Erythroblast (primary cell): ENCODE results near the gene CTRB1.

ENCODE experiments used
- GATA1 ChIP-seq: IDR thresholded peaks from 2 replicates; pipeline ENCODE4 v1.6.1; 2011; ENCODE audit warnings: low read depth, mild to moderate bottlenecking, control low read depth, low read length, moderate library complexity
- POLR2A ChIP-seq: IDR thresholded peaks from 2 replicates; pipeline ENCODE4 v1.6.1; 2011; ENCODE audit warnings: mild to moderate bottlenecking, low read length

GRCh38 chr16:75227361-75228142 is 8.8 kb downstream of the CTRB1 start:
- TF ChIP-seq POLR2A (no peak), GATA1 (no peak)
